ENCODE data around the gene CD59. TPM values are rescaled to one million over a fixed set of nuclear protein-coding genes. Genes with fewer than 3 reads are reported as not detected.

Gene CD59
- total RNA-seq, 1 donor from 2014 or later, result 789 TPM

GRCh38 chr11:33724644-33725035 lies 11.6 kb downstream of the CD59 start:
- H3K27ac ChIP-seq (replicated peaks), result peak overlapping the region; percentile 93
- H3K36me3 ChIP-seq, result peaks cover 29% of the 10 kb centered on the region
- H3K9me3 ChIP-seq (replicated peaks), result no peaks in the 10 kb centered on the region
- H3K4me3 ChIP-seq, result peak overlapping the region; percentile 35
- intact Hi-C loops (cut with micrococcal nuclease), result no loop called here
- peaks cover 94% of the 10 kb centered on the region for H3K4me1 ChIP-seq
- TF ChIP-seq, protein P1, sequence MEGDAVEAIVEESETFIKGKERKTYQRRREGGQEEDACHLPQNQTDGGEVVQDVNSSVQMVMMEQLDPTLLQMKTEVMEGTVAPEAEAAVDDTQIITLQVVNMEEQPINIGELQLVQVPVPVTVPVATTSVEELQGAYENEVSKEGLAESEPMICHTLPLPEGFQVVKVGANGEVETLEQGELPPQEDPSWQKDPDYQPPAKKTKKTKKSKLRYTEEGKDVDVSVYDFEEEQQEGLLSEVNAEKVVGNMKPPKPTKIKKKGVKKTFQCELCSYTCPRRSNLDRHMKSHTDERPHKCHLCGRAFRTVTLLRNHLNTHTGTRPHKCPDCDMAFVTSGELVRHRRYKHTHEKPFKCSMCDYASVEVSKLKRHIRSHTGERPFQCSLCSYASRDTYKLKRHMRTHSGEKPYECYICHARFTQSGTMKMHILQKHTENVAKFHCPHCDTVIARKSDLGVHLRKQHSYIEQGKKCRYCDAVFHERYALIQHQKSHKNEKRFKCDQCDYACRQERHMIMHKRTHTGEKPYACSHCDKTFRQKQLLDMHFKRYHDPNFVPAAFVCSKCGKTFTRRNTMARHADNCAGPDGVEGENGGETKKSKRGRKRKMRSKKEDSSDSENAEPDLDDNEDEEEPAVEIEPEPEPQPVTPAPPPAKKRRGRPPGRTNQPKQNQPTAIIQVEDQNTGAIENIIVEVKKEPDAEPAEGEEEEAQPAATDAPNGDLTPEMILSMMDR (IDR thresholded peaks at IDR 0.05; ENCODE audit: borderline replicate concordance), result no peak
- DNase-seq, result no peak
- no peaks in the 10 kb centered on the region for H3K27me3 ChIP-seq (ENCODE audit: low read depth)

- Histone ChIP-seq H3K4me1 (peaks cover 96% of the 10 kb centered on the region), H3K4me3 (peak overlapping the region; percentile 35), H3K36me3 (peaks cover 39% of the 10 kb centered on the region), H3K9me3 (replicated peaks) (no peaks in the 10 kb centered on the region), H3K27me3 (ENCODE audit: low read depth) (no peaks in the 10 kb centered on the region), H3K27ac (replicated peaks) (peak overlapping the region; percentile 93)
- TF ChIP-seq, protein P1 (IDR thresholded peaks at IDR 0.05; ENCODE audit: borderline replicate concordance), result no peak
- intact Hi-C loops (cut with micrococcal nuclease), result no loop called here
- no peak for DNase-seq
Measured at GRCh38 chr11:33723238-33723881, 12.9 kb downstream of the CD59 start.

- no peak for DNase-seq
- no peaks in the 10 kb centered on the region for H3K9me3 ChIP-seq (replicated peaks)
- peak overlapping the region; percentile 35 for H3K4me3 ChIP-seq
- intact Hi-C loops (cut with micrococcal nuclease), result no loop called here
- peaks cover 99% of the 10 kb centered on the region for H3K4me1 ChIP-seq
- H3K27ac ChIP-seq (replicated peaks), result peak overlapping the region; percentile 93
- no peaks in the 10 kb centered on the region for H3K27me3 ChIP-seq (ENCODE audit: low read depth)
- TF ChIP-seq, protein P1 (IDR thresholded peaks at IDR 0.05; ENCODE audit: borderline replicate concordance), result no peak
- peaks cover 45% of the 10 kb centered on the region for H3K36me3 ChIP-seq
Measured at GRCh38 chr11:33722590-33723234, 13.5 kb downstream of the CD59 start.

- peak overlapping the region; percentile 93 for H3K27ac ChIP-seq (replicated peaks)
- no peak for DNase-seq
- peak overlapping the region; percentile 10 for H3K4me3 ChIP-seq
- H3K36me3 ChIP-seq, result peaks cover 52% of the 10 kb centered on the region
- H3K27me3 ChIP-seq (ENCODE audit: low read depth), result no peaks in the 10 kb centered on the region
- TF ChIP-seq, protein P1 (IDR thresholded peaks at IDR 0.05; ENCODE audit: borderline replicate concordance), result no peak
- peaks cover 100% of the 10 kb centered on the region for H3K4me1 ChIP-seq
- intact Hi-C loops (cut with micrococcal nuclease), result no loop called here
- no peaks in the 10 kb centered on the region for H3K9me3 ChIP-seq (replicated peaks)
Measured at GRCh38 chr11:33721984-33722383, 14.2 kb downstream of the CD59 start.

DNA sequence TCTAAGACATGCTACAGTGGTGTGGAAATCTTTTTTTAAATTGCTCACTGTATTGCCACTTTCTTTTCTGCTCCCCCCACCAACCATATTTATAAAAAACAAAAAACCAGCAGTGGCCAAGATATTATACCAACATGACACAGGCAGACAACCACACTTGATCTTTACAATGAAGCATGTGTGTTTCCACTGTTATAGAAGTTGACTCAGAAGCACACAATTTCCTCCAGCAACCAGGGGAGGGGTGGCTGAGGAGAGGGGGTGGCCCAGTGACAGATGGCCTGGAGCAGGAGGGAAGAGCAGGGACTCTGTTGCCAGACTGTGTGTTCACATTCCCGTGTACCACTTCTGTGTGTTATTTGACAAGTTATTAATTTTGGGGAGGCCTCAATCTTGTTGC lies 14.8 kb downstream of the CD59 start:
- no peaks in the 10 kb centered on the region for H3K9me3 ChIP-seq (replicated peaks)
- H3K27me3 ChIP-seq (ENCODE audit: low read depth), result no peaks in the 10 kb centered on the region
- peak overlapping the region; percentile 93 for H3K27ac ChIP-seq (replicated peaks)
- H3K4me3 ChIP-seq, result no peak overlapping the region
- TF ChIP-seq, protein P1 (IDR thresholded peaks at IDR 0.05; ENCODE audit: borderline replicate concordance), result no peak
- peaks cover 100% of the 10 kb centered on the region for H3K4me1 ChIP-seq
- intact Hi-C loops (cut with micrococcal nuclease), result no loop called here
- H3K36me3 ChIP-seq, result peaks cover 58% of the 10 kb centered on the region
- no peak for DNase-seq

Data from left ventricle myocardium inferior (tissue), 1 donor.